GM06990 (cell line): ENCODE data around the gene MEF2C.
A peak's percentile ranks its signal among the peaks of the same experiment; 100 is the strongest.

ENCODE experiments used
- DNase-seq: peaks from one replicate; pipeline ENCODE4 v3.0.0-alpha.2; 2011; ENCODE audit not compliant: insufficient read length; ENCODE audit errors: extremely low read depth
- H3K27me3 ChIP-seq: replicated peaks from 2 replicates; pipeline ENCODE4 v1.6.0; 2011; ENCODE audit warnings: low read length; ENCODE audit not compliant: control insufficient read depth, insufficient read depth
- H3K36me3 ChIP-seq: 2 replicates; pipeline ENCODE4 v1.5.1; 2011; ENCODE audit warnings: low read length; ENCODE audit not compliant: control insufficient read depth, insufficient read depth
- H3K4me3 ChIP-seq: replicated peaks from 2 replicates; pipeline ENCODE4 v1.5.1; 2011; ENCODE audit warnings: low read depth, mild to moderate bottlenecking, control low read depth, low read length
- CTCF ChIP-seq: IDR thresholded peaks from 2 replicates; pipeline ENCODE4 v1.5.1; 2011; ENCODE audit warnings: low read length, control low read depth, mild to moderate bottlenecking, inconsistent platforms; ENCODE audit not compliant: insufficient read depth, poor library complexity, severe bottlenecking

MEF2C gene

GRCh38 chr5:88736494-88736893 is 146.5 kb downstream of the MEF2C start:
- Histone ChIP-seq H3K4me3 (no peak overlapping the region; the same call in 1 of the 2 replicates), H3K27me3 (no peaks in the 10 kb centered on the region), H3K36me3 (peaks cover 4% of the 10 kb centered on the region)
- peak; percentile 67 for DNase-seq
- TF ChIP-seq CTCF = no peak

GRCh38 chr5:88734983-88735382 is 148.0 kb downstream of the MEF2C start:
- no peak overlapping the region; the same call in none of the 2 replicates for H3K4me3 ChIP-seq
- peak; percentile 42 for DNase-seq
- no peak for TF ChIP-seq CTCF

GRCh38 chr5:88734191-88734640 is 148.8 kb downstream of the MEF2C start:
- DNase-seq = peak; percentile 69

More at GRCh38 chr5:88734983-88735382, 148.0 kb downstream of the MEF2C start:
- H3K27me3 ChIP-seq = no peaks in the 10 kb centered on the region
- peaks cover 3% of the 10 kb centered on the region for H3K36me3 ChIP-seq

GRCh38 chr5:88732862-88733261 is 150.1 kb downstream of the MEF2C start:
- no peak for DNase-seq
- Histone ChIP-seq H3K36me3 (peaks cover 2% of the 10 kb centered on the region), H3K27me3 (no peaks in the 10 kb centered on the region), H3K4me3 (no peak overlapping the region)
- no peak for TF ChIP-seq CTCF

More at GRCh38 chr5:88734191-88734640, 148.8 kb downstream of the MEF2C start:
- H3K36me3 ChIP-seq = peaks cover 2% of the 10 kb centered on the region; the same call in 1 of the 2 replicates
- no peaks in the 10 kb centered on the region for H3K27me3 ChIP-seq
- no peak overlapping the region for H3K4me3 ChIP-seq
- TF ChIP-seq CTCF = no peak

GRCh38 chr5:88732181-88732633 is 150.8 kb downstream of the MEF2C start:
- Histone ChIP-seq H3K27me3 (no peaks in the 10 kb centered on the region), H3K4me3 (peak overlapping the region; percentile 20; the same call in 1 of the 2 replicates)
- peak; percentile 80 for DNase-seq

More at GRCh38 chr5:88732181-88732633, 150.8 kb downstream of the MEF2C start:
- peak; percentile 1 for TF ChIP-seq CTCF
- peaks cover 2% of the 10 kb centered on the region for H3K36me3 ChIP-seq
